Measurements from ENCODE around the gene NDUFA7.

Gene NDUFA7

GRCh38 chr19:8352134-8352827, 31.1 kb upstream of the NDUFA7 start (continued):
- TF ChIP-seq ZNF366 (tag by site-specific recombination; conservative IDR thresholded peaks at IDR 0.05), result peak; percentile 100
- TF ChIP-seq ZSCAN5A (tag by site-specific recombination; IDR thresholded peaks at IDR 0.05), result no peak
- TF ChIP-seq KLF7 (tag by site-specific recombination; IDR thresholded peaks at IDR 0.05; ENCODE audit: borderline replicate concordance), result no peak
- no peak for TF ChIP-seq BCL11B (tag by site-specific recombination; IDR thresholded peaks at IDR 0.05; ENCODE audit: low read depth)
- TF ChIP-seq ZNF560 (tag by site-specific recombination; IDR thresholded peaks at IDR 0.05; ENCODE audit: borderline replicate concordance), result no peak
- TF ChIP-seq ZNF274 (IDR thresholded peaks at IDR 0.05; ENCODE audit: low read length), result no peak
- no peak for TF ChIP-seq ZNF274 (tag by site-specific recombination; IDR thresholded peaks at IDR 0.05; ENCODE audit: borderline replicate concordance)
- TF ChIP-seq, protein P1, sequence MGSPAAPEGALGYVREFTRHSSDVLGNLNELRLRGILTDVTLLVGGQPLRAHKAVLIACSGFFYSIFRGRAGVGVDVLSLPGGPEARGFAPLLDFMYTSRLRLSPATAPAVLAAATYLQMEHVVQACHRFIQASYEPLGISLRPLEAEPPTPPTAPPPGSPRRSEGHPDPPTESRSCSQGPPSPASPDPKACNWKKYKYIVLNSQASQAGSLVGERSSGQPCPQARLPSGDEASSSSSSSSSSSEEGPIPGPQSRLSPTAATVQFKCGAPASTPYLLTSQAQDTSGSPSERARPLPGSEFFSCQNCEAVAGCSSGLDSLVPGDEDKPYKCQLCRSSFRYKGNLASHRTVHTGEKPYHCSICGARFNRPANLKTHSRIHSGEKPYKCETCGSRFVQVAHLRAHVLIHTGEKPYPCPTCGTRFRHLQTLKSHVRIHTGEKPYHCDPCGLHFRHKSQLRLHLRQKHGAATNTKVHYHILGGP (tag by site-specific recombination; IDR thresholded peaks at IDR 0.05), result no peak
- no peak for TF ChIP-seq SCRT1 (tag by site-specific recombination; IDR thresholded peaks at IDR 0.05; ENCODE audit: borderline replicate concordance)
- TF ChIP-seq ZNF2 (tag by site-specific recombination; IDR thresholded peaks at IDR 0.05), result 0 out of 2 replicates have a peak, but pooled peaks have one; percentile 41
- no peak for TF ChIP-seq ZNF404 (tag by site-specific recombination; IDR thresholded peaks at IDR 0.05)
- no peak for TF ChIP-seq SP2 (tag by site-specific recombination; IDR thresholded peaks at IDR 0.05)
- no peak for TF ChIP-seq ZNF292 (tag by site-specific recombination; IDR thresholded peaks at IDR 0.05; ENCODE audit: borderline replicate concordance, low read depth)
- TF ChIP-seq CTCF (tag by site-specific recombination; IDR thresholded peaks at IDR 0.05), result no peak
- TF ChIP-seq ZBTB44 (tag by site-specific recombination; IDR thresholded peaks at IDR 0.05), result no peak
- TF ChIP-seq, protein P2, sequence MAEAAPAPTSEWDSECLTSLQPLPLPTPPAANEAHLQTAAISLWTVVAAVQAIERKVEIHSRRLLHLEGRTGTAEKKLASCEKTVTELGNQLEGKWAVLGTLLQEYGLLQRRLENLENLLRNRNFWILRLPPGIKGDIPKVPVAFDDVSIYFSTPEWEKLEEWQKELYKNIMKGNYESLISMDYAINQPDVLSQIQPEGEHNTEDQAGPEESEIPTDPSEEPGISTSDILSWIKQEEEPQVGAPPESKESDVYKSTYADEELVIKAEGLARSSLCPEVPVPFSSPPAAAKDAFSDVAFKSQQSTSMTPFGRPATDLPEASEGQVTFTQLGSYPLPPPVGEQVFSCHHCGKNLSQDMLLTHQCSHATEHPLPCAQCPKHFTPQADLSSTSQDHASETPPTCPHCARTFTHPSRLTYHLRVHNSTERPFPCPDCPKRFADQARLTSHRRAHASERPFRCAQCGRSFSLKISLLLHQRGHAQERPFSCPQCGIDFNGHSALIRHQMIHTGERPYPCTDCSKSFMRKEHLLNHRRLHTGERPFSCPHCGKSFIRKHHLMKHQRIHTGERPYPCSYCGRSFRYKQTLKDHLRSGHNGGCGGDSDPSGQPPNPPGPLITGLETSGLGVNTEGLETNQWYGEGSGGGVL (tag by site-specific recombination; IDR thresholded peaks at IDR 0.05), result 0 out of 2 replicates have a peak, but pooled peaks have one; percentile 23
- no peak for TF ChIP-seq GFI1B (tag by site-specific recombination; IDR thresholded peaks at IDR 0.05)
- no peak for TF ChIP-seq ZNF280D (tag by site-specific recombination; IDR thresholded peaks at IDR 0.05)
- TF ChIP-seq PRDM1 (tag by site-specific recombination; IDR thresholded peaks at IDR 0.05), result peak; percentile 98
- TF ChIP-seq ZNF239 (tag by site-specific recombination; IDR thresholded peaks at IDR 0.05), result no peak
- no peak for TF ChIP-seq YY1 (tag by site-specific recombination; IDR thresholded peaks at IDR 0.05)
- TF ChIP-seq ZNF335 (tag by site-specific recombination; conservative IDR thresholded peaks at IDR 0.05), result 0 out of 2 replicates have a peak, but pooled peaks have one; percentile 58
- TF ChIP-seq ZNF549 (tag by site-specific recombination; IDR thresholded peaks at IDR 0.05), result no peak
- TF ChIP-seq, protein P3, sequence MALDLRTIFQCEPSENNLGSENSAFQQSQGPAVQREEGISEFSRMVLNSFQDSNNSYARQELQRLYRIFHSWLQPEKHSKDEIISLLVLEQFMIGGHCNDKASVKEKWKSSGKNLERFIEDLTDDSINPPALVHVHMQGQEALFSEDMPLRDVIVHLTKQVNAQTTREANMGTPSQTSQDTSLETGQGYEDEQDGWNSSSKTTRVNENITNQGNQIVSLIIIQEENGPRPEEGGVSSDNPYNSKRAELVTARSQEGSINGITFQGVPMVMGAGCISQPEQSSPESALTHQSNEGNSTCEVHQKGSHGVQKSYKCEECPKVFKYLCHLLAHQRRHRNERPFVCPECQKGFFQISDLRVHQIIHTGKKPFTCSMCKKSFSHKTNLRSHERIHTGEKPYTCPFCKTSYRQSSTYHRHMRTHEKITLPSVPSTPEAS (tag by site-specific recombination; IDR thresholded peaks at IDR 0.05), result no peak
